ENCODE measurements around the gene THTPA.

DNA sequence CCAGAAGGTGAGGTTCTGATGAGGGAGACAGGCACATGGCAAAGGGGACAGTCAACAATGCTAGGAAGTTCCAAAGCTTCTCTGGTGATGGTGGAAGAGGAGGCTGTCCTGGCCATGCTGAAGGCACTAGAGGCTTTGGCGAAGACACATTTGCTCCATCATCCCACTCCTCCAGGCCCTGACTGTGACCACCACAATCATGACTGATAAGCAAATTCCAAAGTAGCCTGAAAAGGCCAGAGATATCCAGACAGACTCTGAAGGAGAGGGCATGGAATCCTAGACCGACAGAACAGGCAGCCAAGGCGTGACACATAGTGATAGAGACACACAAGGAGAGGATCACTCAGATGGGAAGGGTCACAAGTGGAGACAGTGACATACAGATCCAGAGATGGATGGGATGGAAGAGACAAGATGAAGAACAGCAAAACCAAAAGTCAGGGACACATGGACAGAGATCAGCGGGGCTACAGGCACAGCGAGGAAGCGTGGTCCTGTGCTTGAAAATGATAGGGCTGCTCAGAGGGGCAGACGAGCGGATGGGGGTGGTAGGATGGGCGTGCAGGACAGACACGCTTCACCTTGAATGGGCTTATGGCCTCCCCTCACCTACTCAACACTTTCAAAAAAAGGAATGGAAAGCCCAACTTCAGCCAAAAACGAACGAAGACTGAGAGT is 5.8 kb upstream of the THTPA start:
- TF ChIP-seq TEAD4 (IDR thresholded peaks at IDR 0.05), result no peak
- TF ChIP-seq, protein P1, sequence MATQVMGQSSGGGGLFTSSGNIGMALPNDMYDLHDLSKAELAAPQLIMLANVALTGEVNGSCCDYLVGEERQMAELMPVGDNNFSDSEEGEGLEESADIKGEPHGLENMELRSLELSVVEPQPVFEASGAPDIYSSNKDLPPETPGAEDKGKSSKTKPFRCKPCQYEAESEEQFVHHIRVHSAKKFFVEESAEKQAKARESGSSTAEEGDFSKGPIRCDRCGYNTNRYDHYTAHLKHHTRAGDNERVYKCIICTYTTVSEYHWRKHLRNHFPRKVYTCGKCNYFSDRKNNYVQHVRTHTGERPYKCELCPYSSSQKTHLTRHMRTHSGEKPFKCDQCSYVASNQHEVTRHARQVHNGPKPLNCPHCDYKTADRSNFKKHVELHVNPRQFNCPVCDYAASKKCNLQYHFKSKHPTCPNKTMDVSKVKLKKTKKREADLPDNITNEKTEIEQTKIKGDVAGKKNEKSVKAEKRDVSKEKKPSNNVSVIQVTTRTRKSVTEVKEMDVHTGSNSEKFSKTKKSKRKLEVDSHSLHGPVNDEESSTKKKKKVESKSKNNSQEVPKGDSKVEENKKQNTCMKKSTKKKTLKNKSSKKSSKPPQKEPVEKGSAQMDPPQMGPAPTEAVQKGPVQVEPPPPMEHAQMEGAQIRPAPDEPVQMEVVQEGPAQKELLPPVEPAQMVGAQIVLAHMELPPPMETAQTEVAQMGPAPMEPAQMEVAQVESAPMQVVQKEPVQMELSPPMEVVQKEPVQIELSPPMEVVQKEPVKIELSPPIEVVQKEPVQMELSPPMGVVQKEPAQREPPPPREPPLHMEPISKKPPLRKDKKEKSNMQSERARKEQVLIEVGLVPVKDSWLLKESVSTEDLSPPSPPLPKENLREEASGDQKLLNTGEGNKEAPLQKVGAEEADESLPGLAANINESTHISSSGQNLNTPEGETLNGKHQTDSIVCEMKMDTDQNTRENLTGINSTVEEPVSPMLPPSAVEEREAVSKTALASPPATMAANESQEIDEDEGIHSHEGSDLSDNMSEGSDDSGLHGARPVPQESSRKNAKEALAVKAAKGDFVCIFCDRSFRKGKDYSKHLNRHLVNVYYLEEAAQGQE (IDR thresholded peaks at IDR 0.05; ENCODE audit: low read depth), result no peak
- TF ChIP-seq FOXM1 (IDR thresholded peaks at IDR 0.05; ENCODE audit: borderline replicate concordance, low read depth), result no peak
- TF ChIP-seq YY1 (IDR thresholded peaks at IDR 0.05; ENCODE audit: low read depth), result no peak
- TF ChIP-seq NFIC (IDR thresholded peaks at IDR 0.05), result no peak

Data from Ishikawa (cell line).